ENCODE data around the gene FAM81A.

FAM81A gene

GRCh38 chr15:59545573-59545972 lies 107.6 kb downstream of the FAM81A start:
- no peak for DNase-seq

GRCh38 chr15:59548501-59549226 lies 110.7 kb downstream of the FAM81A start:
- no peak for DNase-seq

GRCh38 chr15:59549301-59550185 lies 111.6 kb downstream of the FAM81A start:
- DNase-seq: no peak

- no peak for DNase-seq
Observed at GRCh38 chr15:59550530-59550929, 112.5 kb downstream of the FAM81A start.

GRCh38 chr15:59550956-59551355 lies 113.0 kb downstream of the FAM81A start:
- DNase-seq: no peak

- no peak for DNase-seq
Observed at GRCh38 chr15:59553879-59554735, 116.1 kb downstream of the FAM81A start.

GRCh38 chr15:59555696-59556095 lies 117.7 kb downstream of the FAM81A start:
- DNase-seq: no peak

GRCh38 chr15:59556380-59556779 lies 118.4 kb downstream of the FAM81A start:
- DNase-seq: no peak

- no peak for DNase-seq
Observed at GRCh38 chr15:59557581-59557980, 119.6 kb downstream of the FAM81A start.

- no peak for DNase-seq
Observed at GRCh38 chr15:59558851-59559250, 120.9 kb downstream of the FAM81A start.

GRCh38 chr15:59561547-59561946 lies 123.6 kb downstream of the FAM81A start:
- DNase-seq: no peak

- DNase-seq: no peak
Observed at GRCh38 chr15:59562448-59563186, 124.6 kb downstream of the FAM81A start.

GRCh38 chr15:59565299-59565698 lies 127.3 kb downstream of the FAM81A start:
- DNase-seq: no peak

GRCh38 chr15:59567324-59567723 lies 129.3 kb downstream of the FAM81A start:
- no peak for DNase-seq

GRCh38 chr15:59569477-59569876 lies 131.5 kb downstream of the FAM81A start:
- DNase-seq: no peak

GRCh38 chr15:59570315-59570714 lies 132.3 kb downstream of the FAM81A start:
- no peak for DNase-seq

GRCh38 chr15:59571606-59572005 lies 133.6 kb downstream of the FAM81A start:
- DNase-seq: no peak
